ENCODE results near the gene SLC39A3. TPM values are rescaled to one million over a fixed set of nuclear protein-coding genes. Genes with fewer than 3 reads are reported as not detected.

The SLC39A3 gene
- total and polyA plus RNA-seq, 2 experiments from 2014 or later, result 33.5 to 47.4 TPM

GRCh38 chr19:2711875-2712205 lies 28.0 kb downstream of the SLC39A3 start:
- H2AFZ ChIP-seq, result no peak overlapping the region
- no peak overlapping the region for H3K27ac Mint-ChIP-seq
- no peaks in the 10 kb centered on the region for H3F3A ChIP-seq (replicated peaks; ENCODE audit: low read depth)
- no peaks in the 10 kb centered on the region for H3K4me1 Mint-ChIP-seq
- no peak overlapping the region for H3K4me2 ChIP-seq
- H3K27me3 ChIP-seq (ENCODE audit: insufficient read depth), result no peaks in the 10 kb centered on the region
- H3K4me1 ChIP-seq (ENCODE audit: insufficient read depth), result no peaks in the 10 kb centered on the region
- ATAC-seq (no peak), DNase-seq (ENCODE audit: low spot score) (no peak)
- H3K9me2 ChIP-seq (ENCODE audit: insufficient read depth), result no peaks in the 10 kb centered on the region
- no peaks in the 10 kb centered on the region for H3K79me2 ChIP-seq (replicated peaks; ENCODE audit: insufficient read depth)
- H3K36me3 ChIP-seq (ENCODE audit: insufficient read depth), result no peaks in the 10 kb centered on the region
- no peak overlapping the region for H3K4me3 ChIP-seq
- H3K36me3 Mint-ChIP-seq (ENCODE audit: low read depth), result peaks cover 15% of the 10 kb centered on the region
- no peak overlapping the region for H3K27ac ChIP-seq (ENCODE audit: low read depth)
- TF ChIP-seq ZNF331 (CRISPR knock-in tag; IDR thresholded peaks at IDR 0.05; ENCODE audit: low read depth), result no peak
- no peak for TF ChIP-seq CREB1 (CRISPR knock-in tag; IDR thresholded peaks at IDR 0.05; ENCODE audit: low read depth)
- TF ChIP-seq JUNB (IDR thresholded peaks at IDR 0.05; ENCODE audit: unreplicated experiment), result no peak
- TF ChIP-seq EZH2phosphoT487 (IDR thresholded peaks at IDR 0.05; ENCODE audit: unreplicated experiment), result no peak
- H3K4me3 Mint-ChIP-seq, result no peak overlapping the region
- H3K27me3 Mint-ChIP-seq (ENCODE audit: insufficient read depth, low read depth, poor library complexity), result peaks cover 7% of the 10 kb centered on the region
- H3K9me3 Mint-ChIP-seq, result peaks cover 14% of the 10 kb centered on the region
- no peaks in the 10 kb centered on the region for H4K20me1 ChIP-seq (replicated peaks; ENCODE audit: insufficient read depth)

DNA sequence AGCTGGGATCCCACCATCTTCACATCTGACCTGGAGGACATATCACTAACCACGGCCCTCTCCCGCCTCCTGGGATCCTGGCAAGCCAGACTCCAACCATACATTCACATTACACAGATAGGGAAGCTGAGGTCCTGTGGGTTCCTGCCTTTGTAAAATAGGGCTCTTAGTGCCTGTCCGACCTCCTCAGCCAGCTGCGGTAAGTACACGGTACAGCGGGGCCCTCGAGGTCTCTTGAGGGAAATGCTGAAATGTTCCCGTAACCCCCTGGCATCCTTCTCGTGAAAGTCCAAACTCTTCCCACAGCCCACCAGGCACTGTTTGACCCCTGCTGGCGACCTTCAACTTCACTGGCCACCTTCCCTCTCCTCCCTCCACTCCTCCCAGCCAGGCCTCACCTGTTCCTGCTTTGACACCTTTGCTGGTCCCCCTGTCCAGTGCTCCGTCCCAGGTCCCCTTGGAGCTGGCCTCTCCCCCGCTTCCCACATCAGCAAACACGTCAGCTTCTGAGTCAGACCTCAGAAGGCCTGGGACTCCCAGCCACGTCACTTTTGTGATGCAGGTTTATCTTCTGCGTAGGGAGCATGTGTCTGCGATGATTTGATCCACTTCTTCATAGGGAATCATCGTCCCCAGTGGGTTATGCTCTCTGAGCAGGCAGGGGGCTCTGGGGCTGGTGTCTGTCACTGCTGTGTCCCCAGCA lies 28.5 kb downstream of the SLC39A3 start:
- ATAC-seq, result no peak
- Histone ChIP-seq H3K4me3 (no peak overlapping the region), H3K27me3 (ENCODE audit: insufficient read depth) (no peaks in the 10 kb centered on the region), H3F3A (replicated peaks; ENCODE audit: low read depth) (no peaks in the 10 kb centered on the region), H3K36me3 (ENCODE audit: insufficient read depth) (no peaks in the 10 kb centered on the region), H3K27ac (ENCODE audit: low read depth) (no peak overlapping the region), H3K4me1 (ENCODE audit: insufficient read depth) (no peaks in the 10 kb centered on the region), H2AFZ (no peak overlapping the region), H4K20me1 (replicated peaks; ENCODE audit: insufficient read depth) (no peaks in the 10 kb centered on the region), H3K9me2 (ENCODE audit: insufficient read depth) (no peaks in the 10 kb centered on the region), H3K4me2 (no peak overlapping the region), H3K79me2 (replicated peaks; ENCODE audit: insufficient read depth) (no peaks in the 10 kb centered on the region)
- no peaks in the 10 kb centered on the region for H3K4me1 Mint-ChIP-seq
- no peak overlapping the region for H3K27ac Mint-ChIP-seq
- H3K36me3 Mint-ChIP-seq (ENCODE audit: low read depth), result peaks cover 12% of the 10 kb centered on the region
- DNase-seq (ENCODE audit: low spot score), result no peak
- no peak overlapping the region for H3K4me3 Mint-ChIP-seq
- H3K27me3 Mint-ChIP-seq (ENCODE audit: insufficient read depth, low read depth, poor library complexity), result peaks cover 6% of the 10 kb centered on the region
- peaks cover 14% of the 10 kb centered on the region for H3K9me3 Mint-ChIP-seq
- TF ChIP-seq JUNB (IDR thresholded peaks at IDR 0.05; ENCODE audit: unreplicated experiment), result no peak
- no peak for TF ChIP-seq EZH2phosphoT487 (IDR thresholded peaks at IDR 0.05; ENCODE audit: unreplicated experiment)
- no peak for TF ChIP-seq CREB1 (CRISPR knock-in tag; IDR thresholded peaks at IDR 0.05; ENCODE audit: low read depth)
- no peak for TF ChIP-seq ZNF114 (CRISPR knock-in tag; IDR thresholded peaks at IDR 0.05)
- no peak for TF ChIP-seq NANOG (IDR thresholded peaks at IDR 0.05; ENCODE audit: borderline replicate concordance)
- no peak for TF ChIP-seq ETS1 (IDR thresholded peaks at IDR 0.05)
- no peak for TF ChIP-seq POLR2AphosphoS5 (IDR thresholded peaks at IDR 0.05; ENCODE audit: low read depth)
- TF ChIP-seq, protein P1, sequence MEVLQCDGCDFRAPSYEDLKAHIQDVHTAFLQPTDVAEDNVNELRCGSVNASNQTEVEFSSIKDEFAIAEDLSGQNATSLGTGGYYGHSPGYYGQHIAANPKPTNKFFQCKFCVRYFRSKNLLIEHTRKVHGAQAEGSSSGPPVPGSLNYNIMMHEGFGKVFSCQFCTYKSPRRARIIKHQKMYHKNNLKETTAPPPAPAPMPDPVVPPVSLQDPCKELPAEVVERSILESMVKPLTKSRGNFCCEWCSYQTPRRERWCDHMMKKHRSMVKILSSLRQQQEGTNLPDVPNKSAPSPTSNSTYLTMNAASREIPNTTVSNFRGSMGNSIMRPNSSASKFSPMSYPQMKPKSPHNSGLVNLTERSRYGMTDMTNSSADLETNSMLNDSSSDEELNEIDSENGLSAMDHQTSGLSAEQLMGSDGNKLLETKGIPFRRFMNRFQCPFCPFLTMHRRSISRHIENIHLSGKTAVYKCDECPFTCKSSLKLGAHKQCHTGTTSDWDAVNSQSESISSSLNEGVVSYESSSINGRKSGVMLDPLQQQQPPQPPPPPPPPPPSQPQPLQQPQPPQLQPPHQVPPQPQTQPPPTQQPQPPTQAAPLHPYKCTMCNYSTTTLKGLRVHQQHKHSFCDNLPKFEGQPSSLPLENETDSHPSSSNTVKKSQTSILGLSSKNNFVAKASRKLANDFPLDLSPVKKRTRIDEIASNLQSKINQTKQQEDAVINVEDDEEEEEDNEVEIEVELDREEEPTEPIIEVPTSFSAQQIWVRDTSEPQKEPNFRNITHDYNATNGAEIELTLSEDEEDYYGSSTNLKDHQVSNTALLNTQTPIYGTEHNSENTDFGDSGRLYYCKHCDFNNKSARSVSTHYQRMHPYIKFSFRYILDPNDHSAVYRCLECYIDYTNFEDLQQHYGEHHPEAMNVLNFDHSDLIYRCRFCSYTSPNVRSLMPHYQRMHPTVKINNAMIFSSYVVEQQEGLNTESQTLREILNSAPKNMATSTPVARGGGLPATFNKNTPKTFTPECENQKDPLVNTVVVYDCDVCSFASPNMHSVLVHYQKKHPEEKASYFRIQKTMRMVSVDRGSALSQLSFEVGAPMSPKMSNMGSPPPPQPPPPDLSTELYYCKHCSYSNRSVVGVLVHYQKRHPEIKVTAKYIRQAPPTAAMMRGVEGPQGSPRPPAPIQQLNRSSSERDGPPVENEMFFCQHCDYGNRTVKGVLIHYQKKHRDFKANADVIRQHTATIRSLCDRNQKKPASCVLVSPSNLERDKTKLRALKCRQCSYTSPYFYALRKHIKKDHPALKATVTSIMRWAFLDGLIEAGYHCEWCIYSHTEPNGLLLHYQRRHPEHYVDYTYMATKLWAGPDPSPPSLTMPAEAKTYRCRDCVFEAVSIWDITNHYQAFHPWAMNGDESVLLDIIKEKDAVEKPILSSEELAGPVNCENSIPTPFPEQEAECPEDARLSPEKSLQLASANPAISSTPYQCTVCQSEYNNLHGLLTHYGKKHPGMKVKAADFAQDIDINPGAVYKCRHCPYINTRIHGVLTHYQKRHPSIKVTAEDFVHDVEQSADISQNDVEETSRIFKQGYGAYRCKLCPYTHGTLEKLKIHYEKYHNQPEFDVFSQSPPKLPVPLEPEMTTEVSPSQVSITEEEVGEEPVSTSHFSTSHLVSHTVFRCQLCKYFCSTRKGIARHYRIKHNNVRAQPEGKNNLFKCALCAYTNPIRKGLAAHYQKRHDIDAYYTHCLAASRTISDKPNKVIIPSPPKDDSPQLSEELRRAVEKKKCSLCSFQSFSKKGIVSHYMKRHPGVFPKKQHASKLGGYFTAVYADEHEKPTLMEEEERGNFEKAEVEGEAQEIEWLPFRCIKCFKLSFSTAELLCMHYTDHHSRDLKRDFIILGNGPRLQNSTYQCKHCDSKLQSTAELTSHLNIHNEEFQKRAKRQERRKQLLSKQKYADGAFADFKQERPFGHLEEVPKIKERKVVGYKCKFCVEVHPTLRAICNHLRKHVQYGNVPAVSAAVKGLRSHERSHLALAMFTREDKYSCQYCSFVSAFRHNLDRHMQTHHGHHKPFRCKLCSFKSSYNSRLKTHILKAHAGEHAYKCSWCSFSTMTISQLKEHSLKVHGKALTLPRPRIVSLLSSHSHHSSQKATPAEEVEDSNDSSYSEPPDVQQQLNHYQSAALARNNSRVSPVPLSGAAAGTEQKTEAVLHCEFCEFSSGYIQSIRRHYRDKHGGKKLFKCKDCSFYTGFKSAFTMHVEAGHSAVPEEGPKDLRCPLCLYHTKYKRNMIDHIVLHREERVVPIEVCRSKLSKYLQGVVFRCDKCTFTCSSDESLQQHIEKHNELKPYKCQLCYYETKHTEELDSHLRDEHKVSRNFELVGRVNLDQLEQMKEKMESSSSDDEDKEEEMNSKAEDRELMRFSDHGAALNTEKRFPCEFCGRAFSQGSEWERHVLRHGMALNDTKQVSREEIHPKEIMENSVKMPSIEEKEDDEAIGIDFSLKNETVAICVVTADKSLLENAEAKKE (CRISPR knock-in tag; IDR thresholded peaks at IDR 0.05), result no peak
- no peak for TF ChIP-seq EZH2 (IDR thresholded peaks at IDR 0.05; ENCODE audit: low read depth, unreplicated experiment)
- no peak for TF ChIP-seq REST (IDR thresholded peaks at IDR 0.05; ENCODE audit: unreplicated experiment)

All from GM23338 (cell line).